WERI-Rb-1 (cell line): ENCODE results near the gene NBEA.

Experiments
- DNase-seq: peaks from one replicate; pipeline ENCODE4 v3.0.0-alpha.2; 2020
- H3K27ac ChIP-seq: fragments of 250-450 bp; sonication (Bioruptor Pico); 2 replicates; pipeline ENCODE4 v1.5.1; 2020; ENCODE audit warnings: mild to moderate bottlenecking, moderate library complexity
- H3K27me3 ChIP-seq: fragments of 250-450 bp; sonication (Bioruptor Pico); 2 replicates; pipeline ENCODE4 v1.5.1; 2021; ENCODE audit warnings: mild to moderate bottlenecking, low read depth, moderate library complexity; ENCODE audit not compliant: insufficient read depth, severe bottlenecking
- H3K36me3 ChIP-seq: fragments of 250-450 bp; sonication (Bioruptor Pico); 2 replicates; pipeline ENCODE4 v1.5.1; 2020; ENCODE audit warnings: mild to moderate bottlenecking, moderate library complexity
- H3K4me3 ChIP-seq: 2 replicates; pipeline ENCODE4 v1.5.1; 2011; ENCODE audit warnings: low read depth, mild to moderate bottlenecking, control low read depth, low read length
- H3K9me3 ChIP-seq: fragments of 250-450 bp; sonication (Bioruptor Pico); 2 replicates; pipeline ENCODE4 v1.5.1; 2021; ENCODE audit warnings: mild to moderate bottlenecking, moderate library complexity; ENCODE audit not compliant: severe bottlenecking
- CTCF ChIP-seq: IDR thresholded peaks from 2 replicates; pipeline ENCODE4 v1.5.1; 2011; ENCODE audit warnings: low read depth, mild to moderate bottlenecking, control low read depth, inconsistent platforms, low read length

Gene NBEA

GRCh38 chr13:35690581-35691207 is 748.6 kb downstream of the NBEA start:
- H3K27ac ChIP-seq = no peak overlapping the region
- no peaks in the 10 kb centered on the region for H3K36me3 ChIP-seq
- H3K4me3 ChIP-seq = no peak overlapping the region
- DNase-seq = no peak
- no peaks in the 10 kb centered on the region for H3K27me3 ChIP-seq
- TF ChIP-seq CTCF = no peak
- peaks cover 3% of the 10 kb centered on the region for H3K9me3 ChIP-seq

GRCh38 chr13:35693134-35693784 is 751.2 kb downstream of the NBEA start:
- H3K27ac ChIP-seq = no peak overlapping the region
- peaks cover 3% of the 10 kb centered on the region for H3K9me3 ChIP-seq
- no peaks in the 10 kb centered on the region for H3K27me3 ChIP-seq
- H3K4me3 ChIP-seq = no peak overlapping the region
- no peak for DNase-seq
- no peaks in the 10 kb centered on the region for H3K36me3 ChIP-seq
- TF ChIP-seq CTCF = no peak

GRCh38 chr13:35694031-35694430 is 752.0 kb downstream of the NBEA start:
- TF ChIP-seq CTCF = no peak
- peaks cover 3% of the 10 kb centered on the region for H3K9me3 ChIP-seq
- H3K27me3 ChIP-seq = no peaks in the 10 kb centered on the region
- no peak overlapping the region for H3K27ac ChIP-seq
- no peak for DNase-seq
- no peak overlapping the region for H3K4me3 ChIP-seq
- H3K36me3 ChIP-seq = no peaks in the 10 kb centered on the region

GRCh38 chr13:35694549-35695447 is 752.7 kb downstream of the NBEA start:
- H3K27ac ChIP-seq = no peak overlapping the region
- TF ChIP-seq CTCF = no peak
- no peak for DNase-seq
- no peaks in the 10 kb centered on the region for H3K27me3 ChIP-seq
- H3K36me3 ChIP-seq = no peaks in the 10 kb centered on the region
- no peak overlapping the region for H3K4me3 ChIP-seq
- peaks cover 3% of the 10 kb centered on the region for H3K9me3 ChIP-seq

GRCh38 chr13:35695448-35695770 is 753.3 kb downstream of the NBEA start:
- Histone ChIP-seq H3K27me3 (no peaks in the 10 kb centered on the region), H3K9me3 (peaks cover 3% of the 10 kb centered on the region), H3K27ac (no peak overlapping the region), H3K36me3 (no peaks in the 10 kb centered on the region), H3K4me3 (no peak overlapping the region)
- TF ChIP-seq CTCF = no peak
- DNase-seq = no peak
